HG03460 (cell line): ENCODE data around the gene LRRC15.

ENCODE experiments used
- ATAC-seq: cut with Tn5 transposase; IDR thresholded peaks from one replicate; pipeline ENCODE4 v1.9.1; 2021; ENCODE audit not compliant: unreplicated experiment

The LRRC15 gene

GRCh38 chr3:194320744-194321243 is 48.7 kb downstream of the LRRC15 start:
- no peak for ATAC-seq

- ATAC-seq: no peak
These were observed 49.4 kb downstream of the LRRC15 start for GRCh38 chr3:194320100-194320499.

GRCh38 chr3:194318511-194319161 is 50.9 kb downstream of the LRRC15 start:
- ATAC-seq: no peak

- ATAC-seq: no peak
These were observed 52.6 kb downstream of the LRRC15 start for GRCh38 chr3:194316918-194317317.

- peak; percentile 20 for ATAC-seq
These were observed 53.6 kb downstream of the LRRC15 start for GRCh38 chr3:194315965-194316361.

GRCh38 chr3:194315088-194315964 is 54.2 kb downstream of the LRRC15 start:
- peak; percentile 80 for ATAC-seq

GRCh38 chr3:194314388-194315068 is 55.0 kb downstream of the LRRC15 start:
- ATAC-seq: no peak

DNA sequence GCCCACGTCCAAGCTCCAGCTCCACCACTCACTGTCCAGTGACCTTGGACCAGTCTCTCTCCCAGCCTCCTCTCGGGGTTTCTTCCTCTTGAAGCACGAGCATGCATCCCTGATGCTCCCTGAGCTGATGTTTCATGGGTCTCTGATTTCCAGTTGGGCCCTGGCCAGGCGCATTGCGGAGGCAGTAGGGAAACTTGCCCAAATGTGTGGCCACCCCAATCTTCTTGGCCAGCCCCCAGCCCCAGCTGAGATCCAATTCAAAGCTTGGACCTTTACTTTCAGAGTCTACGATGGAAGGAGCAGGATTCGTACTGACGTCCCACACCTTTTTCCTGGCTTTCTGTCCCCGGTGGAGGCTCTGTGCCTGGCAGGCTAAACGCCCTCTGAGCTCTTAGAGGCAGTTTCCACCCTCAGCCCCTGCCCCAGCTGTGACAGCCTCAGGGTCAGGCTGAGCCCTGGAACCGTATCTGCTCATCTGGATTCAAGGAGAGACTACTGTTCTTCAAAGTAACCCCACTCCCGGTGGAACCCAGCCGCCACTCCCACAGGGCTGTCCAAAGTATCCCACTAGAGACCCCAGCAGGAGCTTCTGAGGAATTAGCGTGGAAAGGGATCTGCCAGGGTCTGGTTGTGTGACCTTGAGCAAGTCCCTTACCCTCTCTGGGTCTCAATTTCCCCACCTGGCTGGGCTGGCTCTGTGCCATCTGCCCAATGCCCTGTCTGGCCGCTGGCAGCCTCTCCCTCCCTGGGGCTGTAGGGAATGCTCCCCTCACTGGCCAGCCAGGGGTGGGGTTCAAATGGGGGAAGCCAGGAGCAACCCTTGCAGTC is 55.8 kb downstream of the LRRC15 start:
- no peak for ATAC-seq

DNA sequence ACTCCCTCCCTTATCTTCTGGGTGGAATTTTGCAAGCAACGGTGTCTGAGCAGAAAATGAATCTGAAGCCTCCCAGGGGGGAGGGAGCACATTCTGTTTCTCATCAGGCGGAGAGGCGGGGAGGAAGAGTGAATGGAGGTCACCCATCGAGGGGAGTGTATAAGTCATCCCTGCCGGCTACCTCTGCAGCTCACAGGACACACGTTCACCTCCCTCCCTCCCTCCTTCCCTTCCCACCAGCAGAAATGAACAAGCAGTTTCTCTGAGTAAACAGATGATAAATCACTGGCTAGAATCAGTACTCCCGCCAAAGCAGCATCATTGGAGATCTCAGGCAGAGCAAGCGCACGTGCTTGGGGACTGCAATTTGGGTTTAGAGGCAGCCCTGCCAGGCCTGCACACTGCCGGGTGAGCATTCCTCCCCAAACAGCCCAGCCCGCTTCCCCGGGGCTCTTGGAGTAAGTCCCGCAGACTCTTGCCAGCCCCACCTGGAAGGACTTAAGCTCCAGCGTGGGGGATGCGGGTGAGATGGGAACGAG is 56.7 kb downstream of the LRRC15 start:
- no peak for ATAC-seq

DNA sequence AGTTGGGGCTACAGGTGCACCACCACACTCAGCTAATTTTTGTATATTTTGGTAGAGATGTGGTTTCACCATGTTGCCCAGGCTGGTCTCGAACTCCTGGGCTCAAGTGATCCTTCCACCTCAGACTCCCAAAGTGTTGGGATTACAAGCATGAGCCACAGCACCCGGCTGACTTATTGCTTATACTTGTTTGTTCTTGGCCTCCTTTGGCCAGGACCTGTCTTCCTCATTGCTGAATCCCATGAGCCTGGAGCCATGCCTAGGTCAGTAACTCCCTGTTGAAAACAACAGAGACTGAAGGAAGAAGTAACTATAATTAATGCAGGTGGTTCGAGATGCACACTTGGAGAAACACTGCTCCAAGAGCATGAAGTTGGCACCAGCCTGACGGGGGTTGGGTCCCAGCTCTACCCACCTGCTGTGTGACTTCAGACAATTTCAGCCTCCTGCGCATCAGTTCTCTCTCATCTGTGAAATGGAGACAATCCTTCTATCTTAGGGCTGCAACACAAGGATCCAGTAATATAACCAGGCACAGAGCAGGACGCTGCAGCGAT is 57.3 kb downstream of the LRRC15 start:
- no peak for ATAC-seq

GRCh38 chr3:194311000-194311399 is 58.5 kb downstream of the LRRC15 start:
- no peak for ATAC-seq

DNA sequence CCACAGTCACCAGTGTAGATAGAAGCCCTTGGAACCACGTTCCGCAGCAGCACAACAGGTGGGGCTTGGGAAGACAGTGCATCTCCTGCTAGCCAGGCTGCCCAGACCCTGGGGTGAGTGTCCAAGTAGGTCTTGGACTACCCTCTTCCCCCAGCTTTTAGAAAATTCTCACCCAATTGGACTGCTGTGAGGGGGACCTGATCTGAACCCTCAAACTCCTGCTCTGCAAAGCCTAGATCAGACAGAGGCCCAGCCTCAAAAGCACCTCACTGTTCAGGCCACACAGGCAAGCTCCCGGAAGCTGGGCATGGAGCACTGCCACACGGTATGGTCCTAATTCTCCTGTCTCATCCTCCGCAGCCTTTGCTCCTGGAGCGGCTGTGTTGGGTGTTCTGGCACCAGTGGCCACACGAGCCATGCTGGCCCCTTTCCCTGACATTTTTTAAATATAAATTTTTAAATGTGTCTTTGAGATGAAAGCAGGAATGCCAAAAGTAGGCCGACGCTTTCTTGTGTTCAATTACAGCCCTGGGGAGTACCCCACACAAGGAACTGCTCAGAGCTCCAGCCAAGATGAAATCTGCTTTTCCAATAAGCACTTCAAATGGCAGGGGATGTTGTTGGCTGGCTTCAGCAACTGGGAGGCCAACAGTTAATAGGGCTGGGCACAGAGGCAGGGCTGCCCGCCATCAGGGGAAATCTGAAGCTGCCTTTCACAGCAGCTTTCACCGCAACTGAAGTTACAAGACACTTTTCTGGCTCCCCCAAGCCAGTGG is 59.3 kb downstream of the LRRC15 start:
- no peak for ATAC-seq

DNA sequence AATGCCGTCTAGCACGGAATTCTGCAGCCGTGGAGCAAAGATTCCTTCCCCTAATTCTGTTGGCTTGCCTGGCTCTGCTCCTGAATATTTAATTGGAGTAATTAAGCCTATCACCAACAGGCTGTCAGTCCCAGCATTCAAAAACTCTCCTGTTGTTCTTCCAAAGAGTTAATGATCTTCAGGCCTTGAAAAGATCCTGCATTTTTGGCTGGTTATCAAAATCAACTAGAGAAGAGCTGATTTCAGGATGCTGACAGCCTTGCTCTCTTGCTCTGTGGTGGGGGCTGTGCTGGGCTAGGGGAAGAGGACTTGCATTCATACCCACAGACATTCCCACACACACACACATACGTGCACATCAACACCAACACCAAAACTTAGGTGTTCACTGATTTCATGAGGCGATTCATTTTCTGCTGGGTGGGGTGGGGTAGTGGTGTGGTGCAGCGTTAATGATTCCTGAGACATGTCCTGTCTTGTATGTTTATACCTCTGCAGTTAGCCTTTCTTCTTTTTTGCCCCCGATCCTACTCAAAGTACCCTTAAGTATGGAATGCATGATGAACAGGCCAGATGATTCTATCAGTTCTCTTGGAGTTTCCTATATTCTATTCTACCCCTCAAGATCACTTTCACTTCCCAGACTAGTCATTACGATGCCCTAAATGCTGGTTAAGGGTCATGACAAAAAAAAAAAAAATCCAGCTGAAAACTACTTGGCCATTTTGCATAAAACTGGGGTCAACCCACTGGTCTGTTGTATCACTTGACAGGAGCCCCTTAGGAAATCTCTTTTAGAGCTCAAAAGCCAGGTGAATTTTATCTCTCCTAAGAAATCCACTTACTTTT is 60.7 kb downstream of the LRRC15 start:
- no peak for ATAC-seq

DNA sequence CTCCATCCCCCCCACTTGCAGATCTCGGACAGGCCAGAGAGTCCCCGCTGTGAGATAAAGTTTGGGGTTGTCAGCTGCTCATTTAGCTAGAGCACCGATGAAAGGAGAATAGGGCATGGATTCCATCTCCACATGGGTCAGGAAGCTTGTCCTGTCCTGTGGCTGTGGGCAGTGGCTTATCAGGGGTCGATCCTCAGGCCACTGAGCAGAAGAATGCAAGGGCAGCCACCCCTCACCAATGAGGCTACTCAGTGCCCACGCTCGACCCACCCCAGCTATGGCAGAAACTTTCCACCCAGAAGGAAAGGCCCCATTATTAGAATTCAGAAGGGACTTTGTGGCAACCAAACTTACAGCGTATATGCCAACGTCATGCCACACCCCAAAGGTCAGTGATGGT is 61.7 kb downstream of the LRRC15 start:
- ATAC-seq: no peak

- ATAC-seq: peak; percentile 55
These were observed 62.5 kb downstream of the LRRC15 start for GRCh38 chr3:194306771-194307640.

GRCh38 chr3:194306109-194306686 is 63.3 kb downstream of the LRRC15 start:
- peak; percentile 38 for ATAC-seq
